CD4-positive, alpha-beta T cell treated with Interleukin-10 for 1 hour (primary cell): ENCODE results near the gene ATP9B.
"Not testable (repeated sequence)": the region's sequence is repeated elsewhere in the genome, so short reads cannot be mapped to it uniquely, and the experiment has no call there.

ENCODE experiments used
- DNase-seq: peaks from one replicate; pipeline ENCODE4 v3.0.0-alpha.2; 2020

ATP9B gene

DNA sequence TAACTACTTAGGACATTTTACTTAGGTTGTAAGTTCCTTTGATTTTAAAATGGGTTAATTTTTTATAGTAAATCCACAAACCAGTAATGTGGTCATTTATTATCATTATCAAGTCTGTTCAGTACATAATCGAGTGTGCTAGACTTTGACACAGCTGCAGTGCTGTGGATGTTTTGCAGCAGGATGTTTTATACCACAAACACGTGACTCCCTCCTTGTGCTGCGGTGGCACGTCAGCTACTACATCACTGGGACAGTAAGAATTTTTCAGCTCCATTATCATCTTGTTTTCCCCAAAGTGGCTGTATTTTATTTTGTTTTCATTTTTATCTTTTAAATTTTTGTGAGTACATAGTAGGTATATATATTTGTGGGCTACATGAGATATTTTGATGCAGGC, 70.0 kb downstream of the ATP9B start:
- DNase-seq, result peak; percentile 49

DNA sequence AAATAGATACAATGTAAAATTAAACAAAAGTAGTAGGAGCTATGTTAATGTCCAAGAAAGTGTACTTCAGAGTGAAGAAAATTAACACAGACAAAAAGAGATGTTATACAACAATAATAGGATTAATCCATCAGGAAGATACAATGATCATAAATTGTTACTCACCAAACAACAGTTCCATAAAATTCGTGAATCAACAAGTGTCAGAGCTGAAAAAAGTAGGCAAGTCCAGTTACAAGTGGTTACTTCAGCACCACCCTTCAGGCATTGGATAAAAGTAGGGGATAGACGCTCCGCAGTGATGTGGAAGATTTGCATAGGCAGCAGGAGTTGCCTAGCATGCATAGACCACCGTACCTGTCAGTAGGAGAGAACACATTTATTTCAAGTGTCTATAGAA, 77.8 kb downstream of the ATP9B start:
- DNase-seq, result no peak

- DNase-seq, result no peak
These were observed 82.0 kb downstream of the ATP9B start for GRCh38 chr18:79151191-79151590.

DNA sequence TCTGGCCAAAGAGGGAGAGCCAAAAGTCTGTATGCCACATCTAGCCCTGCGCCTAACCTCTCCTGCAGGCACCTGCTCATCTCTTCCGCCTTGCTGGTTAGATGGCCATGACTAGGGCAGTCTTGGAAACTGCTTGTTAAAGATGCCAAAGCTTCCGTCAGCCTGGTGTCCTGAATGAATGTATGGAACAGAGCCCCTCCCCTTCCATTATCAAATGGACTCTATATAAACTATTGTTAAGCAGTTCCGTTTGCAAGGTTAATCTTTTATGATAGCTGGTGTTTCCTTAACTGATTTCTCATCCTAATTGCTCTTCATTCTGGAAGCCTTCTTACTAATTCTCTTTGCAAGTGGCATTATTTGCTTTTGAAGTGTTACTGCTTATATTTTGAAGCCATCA, 87.1 kb downstream of the ATP9B start:
- no peak for DNase-seq

DNA sequence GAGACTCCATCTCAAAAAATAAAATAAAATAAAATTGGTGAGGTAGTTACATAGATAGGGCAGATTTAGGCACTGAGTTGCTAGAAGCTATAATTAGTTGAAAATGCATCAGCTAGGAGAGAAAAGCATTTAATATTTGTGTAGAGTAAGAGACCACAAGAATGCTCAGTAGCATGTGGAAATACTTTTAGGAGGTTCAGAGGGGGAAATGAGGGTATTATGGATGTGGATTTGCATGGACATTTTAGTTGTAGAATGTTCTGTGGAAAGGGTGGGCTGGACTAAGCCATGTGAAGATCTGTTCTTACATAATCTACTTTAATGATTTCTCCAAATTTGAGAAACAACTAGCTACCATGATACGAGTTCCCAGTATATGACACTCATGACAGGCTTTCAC, 95.5 kb downstream of the ATP9B start:
- no peak for DNase-seq

DNA sequence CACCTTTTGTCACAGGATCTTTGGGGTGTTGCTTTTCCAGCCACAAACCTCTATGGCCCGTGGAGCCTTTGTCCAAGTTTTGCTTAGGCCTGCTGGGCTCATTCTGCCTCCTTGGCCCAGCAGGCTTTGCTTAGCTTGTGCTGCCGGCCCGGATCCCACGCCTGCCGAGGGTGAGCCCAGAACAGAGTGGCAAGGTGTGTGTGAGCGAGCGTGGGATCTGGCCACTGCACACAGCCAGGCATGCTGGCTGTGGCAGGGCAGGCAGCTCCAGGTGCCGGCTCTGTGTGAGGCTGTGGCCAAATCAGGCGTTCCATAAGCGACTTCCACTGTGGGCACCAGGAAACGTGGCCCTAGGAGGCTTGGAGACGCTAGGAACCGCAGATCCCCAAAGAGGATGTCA, 97.5 kb downstream of the ATP9B start:
- DNase-seq, result no peak

GRCh38 chr18:79167526-79168190, 98.5 kb downstream of the ATP9B start:
- no peak for DNase-seq

- no peak for DNase-seq
These were observed 100.9 kb downstream of the ATP9B start for GRCh38 chr18:79169958-79170555.

DNA sequence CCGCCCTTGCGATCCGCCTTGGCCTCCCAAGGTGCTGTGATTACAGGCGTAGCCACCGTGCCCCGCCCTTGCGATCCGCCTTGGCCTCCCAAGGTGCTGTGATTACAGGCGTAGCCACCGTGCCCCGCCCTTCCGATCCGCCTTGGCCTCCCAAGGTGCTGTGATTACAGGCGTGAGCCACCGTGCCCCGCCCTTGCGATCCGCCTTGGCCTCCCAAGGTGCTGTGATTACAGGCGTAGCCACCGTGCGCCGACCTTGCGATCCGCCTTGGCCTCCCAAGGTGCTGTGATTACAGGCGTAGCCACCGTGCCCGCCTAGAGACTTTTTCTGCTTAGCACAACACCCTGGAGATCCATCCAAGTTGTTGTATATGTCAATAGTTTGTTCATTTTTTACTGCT, 103.1 kb downstream of the ATP9B start:
- DNase-seq, result not testable (repeated sequence)

GRCh38 chr18:79173742-79174141, 104.5 kb downstream of the ATP9B start:
- DNase-seq, result no peak

DNA sequence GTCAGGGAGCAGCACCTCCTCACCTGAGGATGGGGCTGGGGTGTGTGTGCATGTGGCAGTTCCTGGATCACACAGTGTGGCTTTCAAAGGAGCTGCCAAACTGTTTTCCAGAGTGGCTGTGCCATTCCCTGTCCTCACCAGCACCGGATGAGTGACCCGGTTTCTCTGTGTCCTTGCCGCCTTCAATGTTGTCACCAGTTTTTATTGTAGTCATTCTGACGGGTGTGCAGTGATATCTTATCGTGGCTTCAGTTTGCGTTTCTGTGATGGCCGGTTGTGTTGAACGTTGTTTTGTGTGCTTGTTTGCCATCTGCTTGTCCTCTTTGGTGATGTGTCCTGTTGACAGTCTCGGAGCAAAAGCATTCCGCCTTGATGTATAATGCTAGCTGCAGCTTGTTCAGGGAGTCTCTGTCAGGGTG, 108.9 kb downstream of the ATP9B start:
- no peak for DNase-seq

DNA sequence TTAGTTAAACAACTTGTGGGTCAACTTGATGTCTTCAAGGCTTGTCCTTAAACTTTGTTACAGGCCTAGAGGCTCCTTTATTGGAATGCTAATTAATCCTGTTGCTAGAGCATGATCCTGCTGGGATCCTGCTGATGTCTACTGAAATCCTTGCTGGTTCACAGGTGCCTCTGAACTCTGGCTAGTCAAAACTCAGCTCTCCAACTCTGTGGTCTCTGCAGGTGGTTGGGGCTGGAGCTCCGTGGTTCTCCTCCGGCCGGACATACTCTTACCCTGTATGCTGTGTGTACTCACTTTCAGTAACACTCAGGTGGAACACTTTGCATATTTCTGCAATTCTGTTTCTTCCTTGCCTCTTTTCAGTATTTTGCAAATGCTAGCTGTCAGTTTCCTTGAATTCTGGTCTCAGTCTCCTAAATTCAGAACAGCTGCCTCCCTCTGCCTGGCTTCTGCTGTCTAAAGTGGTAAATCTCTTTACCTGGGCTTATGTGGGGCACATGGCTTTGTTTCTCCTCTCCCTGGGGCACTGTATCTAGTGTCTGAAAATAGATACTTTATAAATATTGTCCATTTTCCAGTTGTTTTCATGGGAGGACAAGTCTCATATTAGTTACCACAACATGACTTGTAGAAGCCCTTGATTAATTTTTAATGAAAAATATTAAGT, 113.0 kb downstream of the ATP9B start:
- no peak for DNase-seq

DNA sequence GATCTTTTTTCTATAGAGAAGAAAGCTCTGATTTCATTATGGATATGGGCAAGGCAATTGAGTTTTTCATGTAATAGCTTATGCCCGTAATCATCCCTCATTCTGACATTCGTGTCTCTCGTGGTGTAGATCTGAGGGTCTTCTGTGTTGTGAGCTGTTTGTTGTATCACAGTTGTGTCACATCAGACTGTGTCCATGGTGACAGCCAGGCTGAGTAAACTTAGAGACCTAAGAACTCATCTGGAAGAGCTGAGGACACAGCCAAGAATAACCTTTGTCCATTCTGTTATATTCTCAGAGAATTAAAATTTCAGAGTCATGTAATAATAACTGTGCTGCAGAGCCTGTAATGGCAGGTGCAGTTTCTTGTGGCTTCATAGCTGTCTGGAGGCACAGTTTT, 116.5 kb downstream of the ATP9B start:
- no peak for DNase-seq

DNA sequence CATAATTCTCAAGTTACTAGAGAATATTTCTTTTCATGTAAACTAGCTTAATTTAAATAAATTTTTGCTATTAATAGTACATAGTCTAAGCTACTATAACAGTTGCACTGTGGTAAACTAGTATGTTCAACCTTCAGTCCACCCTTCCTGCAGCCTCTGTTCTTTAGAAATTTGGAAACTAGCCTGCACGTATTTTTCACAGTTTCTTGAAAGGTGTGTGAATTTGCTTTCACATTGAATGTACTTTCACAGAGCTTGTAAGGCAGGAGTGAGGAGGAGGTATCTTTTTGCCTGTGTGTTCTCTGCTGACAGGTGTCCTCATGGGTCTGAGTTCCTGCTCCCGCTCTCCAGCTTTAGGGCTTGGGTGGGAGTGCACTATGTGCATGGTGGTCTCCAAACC, 117.5 kb downstream of the ATP9B start:
- DNase-seq, result no peak

DNA sequence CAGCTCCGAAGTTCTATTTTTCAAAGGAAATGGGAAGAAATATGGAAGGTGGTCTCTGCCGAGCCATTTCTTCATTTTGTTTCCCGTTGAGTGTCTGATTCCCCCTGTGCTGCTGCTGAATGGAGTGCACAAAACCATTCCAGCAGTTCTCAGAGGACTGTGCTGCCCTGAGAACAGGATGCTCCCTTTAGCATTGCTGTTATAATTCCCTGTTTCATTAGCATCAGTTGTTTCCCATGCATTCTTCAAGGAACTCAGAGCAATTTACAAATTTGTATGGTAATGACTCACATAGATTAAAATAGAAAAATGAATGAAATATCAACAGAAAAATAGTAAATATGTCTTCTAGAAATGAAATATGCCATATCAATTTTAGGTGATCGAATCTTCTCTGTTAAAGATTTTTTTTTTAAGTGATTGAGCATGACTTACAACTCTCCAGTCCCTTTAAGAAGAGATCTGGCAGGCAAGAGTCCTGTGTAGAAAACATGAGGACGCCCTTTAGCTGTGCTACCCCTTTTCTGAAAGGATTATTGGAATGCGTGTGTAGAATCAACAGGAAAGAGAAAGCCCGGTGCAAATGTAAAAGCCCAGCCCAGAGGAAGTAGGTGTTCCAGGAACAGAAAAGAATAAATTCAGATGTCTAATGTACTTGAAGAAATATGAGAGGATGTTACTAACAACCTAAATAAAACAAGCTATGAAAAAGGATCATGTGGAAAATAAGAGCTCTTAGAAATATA, 118.5 kb downstream of the ATP9B start:
- no peak for DNase-seq

DNA sequence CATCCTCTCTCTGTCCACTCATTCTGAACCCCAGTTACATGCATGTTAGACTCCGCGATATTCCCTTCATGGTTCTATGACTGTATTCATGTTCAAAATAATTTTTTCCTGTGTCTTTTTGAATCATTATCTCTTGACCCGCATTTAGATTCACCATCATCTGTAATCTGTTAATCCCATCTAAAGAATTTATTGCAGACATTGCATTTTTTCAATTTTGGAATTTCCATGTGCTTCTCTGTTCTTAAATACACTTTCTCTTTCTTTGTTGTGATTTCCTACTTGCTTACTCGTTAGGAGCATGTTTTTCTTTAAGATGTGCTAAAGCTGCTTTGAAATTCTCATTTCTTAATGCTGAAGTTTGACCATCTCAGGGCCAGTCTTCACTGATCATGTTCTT, 122.2 kb downstream of the ATP9B start:
- DNase-seq, result no peak

- peak; percentile 8 for DNase-seq
These were observed 122.8 kb downstream of the ATP9B start for GRCh38 chr18:79191956-79192355.

- DNase-seq, result no peak
These were observed 124.6 kb downstream of the ATP9B start for GRCh38 chr18:79193826-79194225.

DNA sequence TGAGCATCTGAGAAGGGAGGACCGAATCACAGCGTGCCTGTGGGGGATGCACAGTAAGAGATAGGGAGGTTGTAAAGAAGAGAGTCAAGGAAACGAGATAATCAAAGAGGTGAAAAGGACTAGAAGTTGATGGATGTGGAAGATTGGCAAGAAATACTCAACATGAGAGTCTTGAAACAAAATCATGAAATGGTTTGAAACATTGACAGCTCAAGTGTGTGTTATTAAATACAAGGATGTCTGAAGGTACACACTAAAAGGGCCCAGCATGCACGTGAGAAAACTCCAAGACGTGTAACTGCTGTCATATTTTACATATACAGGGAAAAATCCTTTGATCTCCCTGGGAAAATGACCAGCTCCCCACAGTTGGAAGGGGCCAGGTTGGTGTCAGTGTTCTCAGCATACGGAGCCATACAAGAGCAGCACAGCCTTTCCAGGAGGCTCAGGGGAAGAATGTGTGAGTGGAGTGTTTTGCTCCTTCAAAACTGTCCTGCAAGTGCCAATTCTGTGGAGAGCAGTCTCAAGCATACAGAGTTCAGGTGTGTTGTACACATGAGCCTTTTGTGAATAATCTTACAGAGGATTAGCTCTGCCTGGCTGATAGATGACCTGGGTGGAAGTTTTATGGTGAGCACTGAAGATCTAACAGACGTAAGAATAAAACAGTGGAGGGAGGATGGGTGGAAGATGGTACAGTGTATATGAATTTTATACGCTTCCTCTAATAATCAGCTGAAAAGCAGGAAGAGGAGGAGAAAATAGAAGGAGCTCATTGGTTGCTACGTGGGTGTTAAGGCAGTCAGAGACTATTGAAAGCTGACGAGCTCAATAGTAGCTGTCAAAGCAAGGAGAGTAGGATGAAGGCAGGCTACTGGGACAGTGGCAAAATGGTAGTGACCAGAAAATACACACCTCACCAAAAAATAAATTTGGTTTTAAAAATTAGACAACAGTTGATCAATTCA, 126.8 kb downstream of the ATP9B start:
- DNase-seq, result no peak

DNA sequence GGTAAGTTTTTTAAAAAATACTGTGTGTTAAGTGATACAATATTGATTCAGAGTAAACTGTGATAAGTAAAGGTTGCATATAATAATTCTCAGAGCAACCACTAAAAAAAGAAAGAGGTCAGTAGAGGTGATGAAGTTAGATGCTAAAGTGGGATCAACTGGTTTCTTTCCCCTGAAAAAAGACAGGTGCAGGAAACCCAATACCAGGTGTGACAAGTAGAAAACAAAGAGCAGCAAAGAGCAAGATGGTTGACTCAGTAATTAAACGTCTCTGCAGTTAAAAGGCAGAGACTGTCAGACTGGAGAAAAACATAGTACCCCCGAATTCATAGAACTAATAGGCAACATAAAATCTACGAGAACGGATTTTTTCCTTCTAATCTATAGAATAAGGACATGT, 128.3 kb downstream of the ATP9B start:
- no peak for DNase-seq

- no peak for DNase-seq
These were observed 130.6 kb downstream of the ATP9B start for GRCh38 chr18:79199691-79200374.
